H54 (cell line): ENCODE data around the gene VPS8.

Experiments
- DNase-seq: peaks from one replicate; pipeline ENCODE4 v3.0.0; 2011; ENCODE audit warnings: low spot score, mixed read lengths; ENCODE audit not compliant: insufficient read length
- FAIRE-seq: peaks from 3 replicates; lab custom pipeline; 2011; peaks lifted over from hg19 to GRCh38; lab: Jason Lieb, UNC
- POLR2A ChIP-seq: IDR thresholded peaks from 2 replicates; pipeline ENCODE4 v1.6.1; 2011; ENCODE audit warnings: low read depth, mild to moderate bottlenecking, low read length

Gene VPS8

GRCh38 chr3:184811999-184812661, at the start of gene VPS8:
Gene VPS8 (plus strand): TSS chr3:184812166. CDS start chr3:184824633, 12,467 bp downstream.
- DNase-seq = peak; percentile 95
- peak; percentile 90 for TF ChIP-seq POLR2A
- peak; percentile 98 for FAIRE-seq

GRCh38 chr3:184764191-184764590, 47.8 kb upstream of the VPS8 start:
- no peak for FAIRE-seq
- TF ChIP-seq POLR2A = no peak
- DNase-seq = no peak

- FAIRE-seq (no peak), DNase-seq (no peak)
- no peak for TF ChIP-seq POLR2A
Observed at GRCh38 chr3:184765047-184765729, 46.8 kb upstream of the VPS8 start.

GRCh38 chr3:184765730-184766074, 46.3 kb upstream of the VPS8 start:
- no peak for DNase-seq
- FAIRE-seq = no peak
- no peak for TF ChIP-seq POLR2A

GRCh38 chr3:184766555-184767261, 45.3 kb upstream of the VPS8 start:
- FAIRE-seq (no peak), DNase-seq (no peak)
- TF ChIP-seq POLR2A = no peak

GRCh38 chr3:184767377-184767776, 44.6 kb upstream of the VPS8 start:
- DNase-seq = no peak
- FAIRE-seq = no peak
- TF ChIP-seq POLR2A = no peak

- TF ChIP-seq POLR2A = no peak
- no peak for FAIRE-seq
Observed at GRCh38 chr3:184769382-184770170, 42.4 kb upstream of the VPS8 start.

GRCh38 chr3:184770541-184770940, 41.4 kb upstream of the VPS8 start:
- FAIRE-seq (no peak), DNase-seq (no peak)
- no peak for TF ChIP-seq POLR2A

More at GRCh38 chr3:184769382-184770170, 42.4 kb upstream of the VPS8 start:
- no peak for DNase-seq

- FAIRE-seq (no peak), DNase-seq (no peak)
- no peak for TF ChIP-seq POLR2A
Observed at GRCh38 chr3:184771301-184772127, 40.5 kb upstream of the VPS8 start.

- TF ChIP-seq POLR2A = no peak
- FAIRE-seq (no peak), DNase-seq (no peak)
Observed at GRCh38 chr3:184772667-184773272, 39.2 kb upstream of the VPS8 start.

GRCh38 chr3:184773283-184774186, 38.4 kb upstream of the VPS8 start:
- FAIRE-seq (no peak), DNase-seq (no peak)
- no peak for TF ChIP-seq POLR2A

- no peak for DNase-seq
- no peak for TF ChIP-seq POLR2A
- no peak for FAIRE-seq
Observed at GRCh38 chr3:184776916-184777315, 35.0 kb upstream of the VPS8 start.
